C4-2B (cell line): Measurements from ENCODE around the gene CDCP2.

ENCODE experiments used
- CTCF ChIP-seq: fragments of 450-650 bp; conservative IDR thresholded peaks from 2 replicates; pipeline ENCODE4 v1.5.1; 2017; ENCODE audit warnings: mild to moderate bottlenecking
- ZFX ChIP-seq: fragments of 450-650 bp; IDR thresholded peaks from 2 replicates; pipeline ENCODE4 v1.6.1; 2017

- no peak for TF ChIP-seq CTCF
- no peak for TF ChIP-seq ZFX
Observed at GRCh38 chr1:54172614-54173599, 20.1 kb upstream of the CDCP2 start.
